HepG2 (cell line): ENCODE data around the gene SLC2A5. TPM values are rescaled to one million over a fixed set of nuclear protein-coding genes. Genes with fewer than 3 reads are reported as not detected.
A peak's percentile ranks its signal among the peaks of the same experiment; 100 is the strongest.

Source experiments
- CC2D1A ChIP-seq: sonication (generic); formaldehyde crosslinking; IDR thresholded peaks from 2 replicates; pipeline ENCODE4 v1.8.1; 2023; ENCODE audit warnings: mild to moderate bottlenecking, missing genetic modification reagents
- ELK4 ChIP-seq: sonication (generic); formaldehyde crosslinking; IDR thresholded peaks from 2 replicates; pipeline ENCODE4 v1.9.0; 2021; ENCODE audit warnings: missing genetic modification reagents, borderline replicate concordance
- FOSL1 ChIP-seq: sonication (generic); formaldehyde crosslinking; IDR thresholded peaks from 2 replicates; pipeline ENCODE4 v1.9.0; 2021; ENCODE audit warnings: missing genetic modification reagents, borderline replicate concordance
- GPN1 ChIP-seq: sonication (generic); formaldehyde crosslinking; IDR thresholded peaks from 2 replicates; pipeline ENCODE4 v1.5.1; 2020; ENCODE audit warnings: missing genetic modification reagents, borderline replicate concordance
- KLF9 ChIP-seq: IDR thresholded peaks from 2 replicates; pipeline ENCODE4 v1.6.1; 2016; ENCODE audit warnings: low read depth
- MED1 ChIP-seq: sonication (generic); formaldehyde crosslinking; IDR thresholded peaks from 2 replicates; pipeline ENCODE4 v1.4.0; 2020; ENCODE audit warnings: missing genetic modification reagents
- MIER3 ChIP-seq: IDR thresholded peaks from 2 replicates; pipeline ENCODE4 v1.6.1; 2016; ENCODE audit warnings: missing compliant biosample characterization, borderline replicate concordance
- MTERF4 ChIP-seq: sonication (generic); formaldehyde crosslinking; IDR thresholded peaks from 2 replicates; pipeline ENCODE4 v1.8.0; 2023; ENCODE audit warnings: mild to moderate bottlenecking, missing genetic modification reagents
- NAIF1 ChIP-seq: sonication (generic); formaldehyde crosslinking; IDR thresholded peaks from 2 replicates; pipeline ENCODE4 v1.5.0; 2020; ENCODE audit warnings: mild to moderate bottlenecking, missing genetic modification reagents, borderline replicate concordance
- NKX3-1 ChIP-seq: sonication (generic); formaldehyde crosslinking; IDR thresholded peaks from 2 replicates; pipeline ENCODE4 v1.5.0; 2020; ENCODE audit warnings: missing genetic modification reagents
- PHF5A ChIP-seq: IDR thresholded peaks from one replicate; pipeline ENCODE4 v1.6.1; 2018; ENCODE audit warnings: low read depth, missing genetic modification reagents; ENCODE audit not compliant: unreplicated experiment
- POLR2AphosphoS5 ChIP-seq: IDR thresholded peaks from 2 replicates; pipeline ENCODE4 v1.6.1; 2012; ENCODE audit warnings: low read depth, low read length
- SRSF9 ChIP-seq: fragments of 200-400 bp; formaldehyde crosslinking; IDR thresholded peaks from 2 replicates; pipeline ENCODE4 v1.6.1; 2018; ENCODE audit warnings: borderline replicate concordance, mild to moderate bottlenecking, low read depth, low read length; ENCODE audit not compliant: insufficient read depth, poor library complexity, severe bottlenecking
- USF2 ChIP-seq, 2 experiments: sonication (generic) in 1 of 2; formaldehyde crosslinking in 1 of 2; IDR thresholded peaks; 2 replicates each; pipeline versions ENCODE4 v1.5.1 to v1.6.1; 2011 to 2020; ENCODE audit warnings: borderline replicate concordance in 1 of 2, low read depth in 1 of 2, low read length in 1 of 2, mild to moderate bottlenecking in 1 of 2, missing genetic modification reagents in 1 of 2, moderate library complexity in 1 of 2
- YY1 ChIP-seq: IDR thresholded peaks from 2 replicates; pipeline ENCODE4 v1.6.1; 2011; ENCODE audit warnings: low read length, low read depth, moderate library complexity, mild to moderate bottlenecking; ENCODE audit not compliant: insufficient read depth, insufficient replicate concordance
- ZNF124 ChIP-seq: sonication (generic); formaldehyde crosslinking; IDR thresholded peaks from 2 replicates; pipeline ENCODE4 v1.4.0; 2020; ENCODE audit warnings: missing genetic modification reagents
- ZNF235 ChIP-seq: sonication (generic); formaldehyde crosslinking; IDR thresholded peaks from 2 replicates; pipeline ENCODE4 v1.8.1; 2023; ENCODE audit warnings: mild to moderate bottlenecking, missing genetic modification reagents, borderline replicate concordance
- ZNF260 ChIP-seq: sonication (generic); formaldehyde crosslinking; IDR thresholded peaks from 2 replicates; pipeline ENCODE4 v1.4.0; 2020; ENCODE audit warnings: missing genetic modification reagents, low read depth, mild to moderate bottlenecking, borderline replicate concordance
- ZNF292 ChIP-seq: sonication (generic); formaldehyde crosslinking; IDR thresholded peaks from 2 replicates; pipeline ENCODE4 v1.8.1; 2022; ENCODE audit warnings: mild to moderate bottlenecking, low read depth, missing genetic modification reagents, borderline replicate concordance
- ZNF335 ChIP-seq: sonication (generic); formaldehyde crosslinking; IDR thresholded peaks from 2 replicates; pipeline ENCODE4 v1.4.0; 2020; ENCODE audit warnings: missing genetic modification reagents
- ZNF563 ChIP-seq: sonication (generic); formaldehyde crosslinking; IDR thresholded peaks from 2 replicates; pipeline ENCODE4 v1.8.0; 2022; ENCODE audit warnings: mild to moderate bottlenecking, moderate library complexity, missing genetic modification reagents
- ZNF569 ChIP-seq: sonication (generic); formaldehyde crosslinking; IDR thresholded peaks from 2 replicates; pipeline ENCODE4 v1.5.0; 2020; ENCODE audit warnings: mild to moderate bottlenecking, missing genetic modification reagents, moderate library complexity, borderline replicate concordance
- ZNF615 ChIP-seq: sonication (generic); formaldehyde crosslinking; IDR thresholded peaks from 2 replicates; pipeline ENCODE4 v1.5.0; 2020; ENCODE audit warnings: mild to moderate bottlenecking, missing genetic modification reagents, borderline replicate concordance
- ZNF616 ChIP-seq: sonication (generic); formaldehyde crosslinking; IDR thresholded peaks from 2 replicates; pipeline ENCODE4 v1.5.0; 2020; ENCODE audit warnings: low read depth, mild to moderate bottlenecking, missing genetic modification reagents
- polyA plus RNA-seq, 8 experiments: library from polyadenylated mRNA; depleted of rRNA in 3 of 8; stranded (reverse) in 7 of 8; unstranded in 1 of 8; fragments of >200 nt; fragmentation: Illumina TruSeq in 4 of 8; extraction: Trizol in 4 of 8; gene quantifications; 2 replicates each; pipeline versions ENCODE4 v1.2.1 to v1.2.3, GENCODE V29; 2011 to 2016; ENCODE audit warnings: low read depth in 4 of 8, missing spikeins in 1 of 8, mixed read lengths in 1 of 8; ENCODE audit not compliant: insufficient read depth in 1 of 8
- total RNA-seq, 5 experiments: library from RNA; depleted of rRNA; stranded (reverse); fragments of >200 nt; fragmentation: Illumina TruSeq; extraction: Trizol; gene quantifications; 2 replicates each; pipeline ENCODE4 v1.2.3, GENCODE V29; 2016; ENCODE audit warnings: low read depth in 1 of 5

SLC2A5 gene
- total and polyA plus RNA-seq, 2 of the 13 experiments (the other 11 are each of a cell fraction or from before 2014, with no cell fraction given), result 0.04 to 0.54 TPM

GRCh38 chr1:9112961-9113880 lies 43.8 kb upstream of the SLC2A5 start (continued):
- TF ChIP-seq USF2 (IDR thresholded peaks at IDR 0.05; ENCODE audit: low read depth, low read length) (peak; percentile 47; the same call in 1 of the 2 replicates), USF2 (CRISPR knock-in tag; IDR thresholded peaks at IDR 0.05; ENCODE audit: borderline replicate concordance) (peak; percentile 65; the same call in 1 of the 2 replicates), MTERF4 (CRISPR knock-in tag) (0 out of 2 replicates have a peak, but pooled peaks have one; percentile 46), ZNF563 (CRISPR knock-in tag) (peak; percentile 30; the same call in 1 of the 2 replicates), MED1 (CRISPR knock-in tag) (peak; percentile 96), KLF9 (no peak), CC2D1A (CRISPR knock-in tag) (no peak), SRSF9 (no peak), FOSL1 (CRISPR knock-in tag) (peak; percentile 67; the same call in 1 of the 2 replicates), ZNF260 (CRISPR knock-in tag) (no peak), ELK4 (CRISPR knock-in tag) (no peak), GPN1 (CRISPR knock-in tag) (no peak), YY1 (no peak), ZNF569 (CRISPR knock-in tag) (0 out of 2 replicates have a peak, but pooled peaks have one; percentile 40), POLR2AphosphoS5 (peak; percentile 27; the same call in 1 of the 2 replicates), ZNF616 (CRISPR knock-in tag) (no peak), ZNF235 (CRISPR knock-in tag) (no peak), MIER3 (CRISPR knock-in tag) (peak; percentile 88; the same call in 1 of the 2 replicates), ZNF615 (CRISPR knock-in tag) (no peak), NKX3-1 (CRISPR knock-in tag) (no peak), ZNF292 (CRISPR knock-in tag) (peak; percentile 64; the same call in 1 of the 2 replicates), ZNF124 (peak; percentile 63; the same call in 1 of the 2 replicates), ZNF335 (CRISPR knock-in tag) (0 out of 2 replicates have a peak, but pooled peaks have one; percentile 32), PHF5A (CRISPR knock-in tag) (peak; percentile 57), NAIF1 (CRISPR knock-in tag) (no peak)
